PFSK-1 (cell line): ENCODE measurements around the gene DRD3.

Experiments
- FOXP2 ChIP-seq: optimal IDR thresholded peaks from 2 replicates; pipeline ENCODE3; 2011; ENCODE audit warnings: borderline replicate concordance, control low read depth, inconsistent platforms; ENCODE audit not compliant: insufficient read depth; ENCODE audit errors: extremely low read length, extremely low read depth
- POLR2AphosphoS5 ChIP-seq: IDR thresholded peaks from 2 replicates; pipeline ENCODE4 v1.6.1; 2012; ENCODE audit warnings: low read depth, mild to moderate bottlenecking, control low read depth, low read length, moderate library complexity
- REST ChIP-seq, 2 experiments: IDR thresholded peaks; 2 replicates each; pipeline versions ENCODE4 v1.6.1 to v1.8.0; 2011 to 2012; ENCODE audit warnings: low read depth in 2 of 2, low read length in 2 of 2, control low read depth in 1 of 2, inconsistent platforms in 1 of 2, mild to moderate bottlenecking in 1 of 2, moderate library complexity in 1 of 2; ENCODE audit not compliant: insufficient read depth in 1 of 2
- SIN3A ChIP-seq: IDR thresholded peaks from 2 replicates; pipeline ENCODE4 v1.6.1; 2012; ENCODE audit warnings: mild to moderate bottlenecking, low read length, moderate library complexity, borderline replicate concordance; ENCODE audit not compliant: insufficient read depth
- TAF1 ChIP-seq: IDR thresholded peaks from 2 replicates; pipeline ENCODE4 v1.6.1; 2012; ENCODE audit warnings: low read length, control low read depth, borderline replicate concordance; ENCODE audit not compliant: insufficient read depth

The DRD3 gene

GRCh38 chr3:114175204-114175987, 3.5 kb downstream of the DRD3 start:
- TF ChIP-seq SIN3A, result no peak
- no peak for TF ChIP-seq TAF1
- TF ChIP-seq POLR2AphosphoS5, result no peak
- TF ChIP-seq REST (IDR thresholded peaks at IDR 0.05; ENCODE audit: insufficient read depth in 1 of 2, low read depth in 2 of 2, low read length in 2 of 2), result no peak
- no peak for TF ChIP-seq FOXP2

GRCh38 chr3:114171677-114172076, 7.2 kb downstream of the DRD3 start:
- TF ChIP-seq TAF1, result no peak
- TF ChIP-seq REST (IDR thresholded peaks at IDR 0.05; ENCODE audit: insufficient read depth in 1 of 2, low read depth in 2 of 2, low read length in 2 of 2), result no peak
- TF ChIP-seq POLR2AphosphoS5, result no peak
- no peak for TF ChIP-seq SIN3A
- no peak for TF ChIP-seq FOXP2

- TF ChIP-seq FOXP2, result no peak
- no peak for TF ChIP-seq SIN3A
- TF ChIP-seq REST (IDR thresholded peaks at IDR 0.05; ENCODE audit: insufficient read depth in 1 of 2, low read depth in 2 of 2, low read length in 2 of 2), result no peak
- no peak for TF ChIP-seq POLR2AphosphoS5
- no peak for TF ChIP-seq TAF1
These were observed 10.7 kb downstream of the DRD3 start for GRCh38 chr3:114168150-114168549.

GRCh38 chr3:114157321-114157720, 21.5 kb downstream of the DRD3 start:
- no peak for TF ChIP-seq POLR2AphosphoS5
- TF ChIP-seq TAF1, result no peak
- no peak for TF ChIP-seq SIN3A
- no peak for TF ChIP-seq FOXP2
- TF ChIP-seq REST (IDR thresholded peaks at IDR 0.05; ENCODE audit: insufficient read depth in 1 of 2, low read depth in 2 of 2, low read length in 2 of 2), result no peak
